ENCODE results near the gene EIF2AK2. TPM values are rescaled to one million over a fixed set of nuclear protein-coding genes. Genes with fewer than 3 reads are reported as not detected.

The EIF2AK2 gene
- total RNA-seq, 2 experiments from 2014 or later, result 29.1 to 31.1 TPM

DNA sequence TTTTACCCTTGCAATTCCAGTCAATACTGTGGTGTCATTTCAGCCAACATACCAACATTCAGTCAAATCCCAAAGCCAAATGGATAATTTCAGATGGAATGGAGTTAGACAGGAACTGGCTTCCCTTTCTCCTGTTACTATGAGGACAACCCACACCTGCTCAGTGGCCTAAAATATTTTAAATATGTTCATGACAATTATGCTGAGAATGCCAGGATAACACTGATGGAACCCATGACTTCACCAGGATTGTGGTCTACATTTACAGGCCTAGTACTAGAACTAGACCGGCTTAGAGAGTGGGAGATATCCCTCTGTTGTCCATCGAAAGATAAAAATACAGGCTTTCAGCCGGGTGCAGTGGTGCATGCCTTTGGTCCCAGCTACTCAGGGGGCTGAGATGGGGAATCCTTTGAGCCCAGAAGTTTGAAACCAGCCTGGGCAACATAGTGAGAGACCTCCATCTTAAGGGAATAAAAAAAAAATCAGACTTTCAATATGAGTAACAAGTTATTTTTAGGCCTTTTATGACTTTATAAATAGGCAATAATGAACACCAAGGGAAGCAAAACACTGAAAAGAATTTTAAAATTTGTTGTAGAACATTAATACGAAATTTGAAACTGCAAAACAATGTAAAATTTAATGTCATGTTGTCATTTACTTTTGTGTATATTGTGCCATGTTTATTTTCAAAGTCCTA lies 58.2 kb downstream of the EIF2AK2 start:
- no peaks in the 10 kb centered on the region for H3K27me3 ChIP-seq (ENCODE audit: control insufficient read depth in 1 of 2, insufficient read depth in 2 of 2, low read length in 2 of 2)
- H3K27ac ChIP-seq (ENCODE audit: low read depth in 1 of 2, low read length in 2 of 2), result no peak overlapping the region
- TF ChIP-seq, protein P1, sequence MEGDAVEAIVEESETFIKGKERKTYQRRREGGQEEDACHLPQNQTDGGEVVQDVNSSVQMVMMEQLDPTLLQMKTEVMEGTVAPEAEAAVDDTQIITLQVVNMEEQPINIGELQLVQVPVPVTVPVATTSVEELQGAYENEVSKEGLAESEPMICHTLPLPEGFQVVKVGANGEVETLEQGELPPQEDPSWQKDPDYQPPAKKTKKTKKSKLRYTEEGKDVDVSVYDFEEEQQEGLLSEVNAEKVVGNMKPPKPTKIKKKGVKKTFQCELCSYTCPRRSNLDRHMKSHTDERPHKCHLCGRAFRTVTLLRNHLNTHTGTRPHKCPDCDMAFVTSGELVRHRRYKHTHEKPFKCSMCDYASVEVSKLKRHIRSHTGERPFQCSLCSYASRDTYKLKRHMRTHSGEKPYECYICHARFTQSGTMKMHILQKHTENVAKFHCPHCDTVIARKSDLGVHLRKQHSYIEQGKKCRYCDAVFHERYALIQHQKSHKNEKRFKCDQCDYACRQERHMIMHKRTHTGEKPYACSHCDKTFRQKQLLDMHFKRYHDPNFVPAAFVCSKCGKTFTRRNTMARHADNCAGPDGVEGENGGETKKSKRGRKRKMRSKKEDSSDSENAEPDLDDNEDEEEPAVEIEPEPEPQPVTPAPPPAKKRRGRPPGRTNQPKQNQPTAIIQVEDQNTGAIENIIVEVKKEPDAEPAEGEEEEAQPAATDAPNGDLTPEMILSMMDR (IDR thresholded peaks at IDR 0.05), result no peak
- no peak overlapping the region for H3K4me3 Mint-ChIP-seq
- no peaks in the 10 kb centered on the region for H3K27me3 Mint-ChIP-seq
- H3K4me3 ChIP-seq (ENCODE audit: low read length), result no peak overlapping the region
- DNase-seq (no peak), ATAC-seq (ENCODE audit: poor library complexity) (no peak)
- no peaks in the 10 kb centered on the region for H3K9me3 Mint-ChIP-seq
- ChIA-PET POLR2A (no interaction called here), CTCF (interaction anchor here (1.4 kb wide), 1 partner anchor 14 kb away, joined by 4 read pairs; the partner anchor contains the start of genes GPATCH11 and HEATR5B)
- H3K9me3 ChIP-seq (ENCODE audit: control insufficient read depth in 1 of 2, insufficient read depth in 1 of 2, low read length in 2 of 2), result no peaks in the 10 kb centered on the region
- peaks cover 51% of the 10 kb centered on the region for H3K36me3 ChIP-seq (ENCODE audit: insufficient read depth, low read length)
- no peaks in the 10 kb centered on the region for H3K4me1 Mint-ChIP-seq (ENCODE audit: low read depth)
- H3K4me1 ChIP-seq (ENCODE audit: insufficient read depth, low read length), result no peaks in the 10 kb centered on the region
- intact Hi-C loops (cut with DNase I, micrococcal nuclease), result no loop called here
- H3K27ac Mint-ChIP-seq, result no peak overlapping the region
- H3K36me3 Mint-ChIP-seq (ENCODE audit: low read depth), result peaks cover 77% of the 10 kb centered on the region

DNA sequence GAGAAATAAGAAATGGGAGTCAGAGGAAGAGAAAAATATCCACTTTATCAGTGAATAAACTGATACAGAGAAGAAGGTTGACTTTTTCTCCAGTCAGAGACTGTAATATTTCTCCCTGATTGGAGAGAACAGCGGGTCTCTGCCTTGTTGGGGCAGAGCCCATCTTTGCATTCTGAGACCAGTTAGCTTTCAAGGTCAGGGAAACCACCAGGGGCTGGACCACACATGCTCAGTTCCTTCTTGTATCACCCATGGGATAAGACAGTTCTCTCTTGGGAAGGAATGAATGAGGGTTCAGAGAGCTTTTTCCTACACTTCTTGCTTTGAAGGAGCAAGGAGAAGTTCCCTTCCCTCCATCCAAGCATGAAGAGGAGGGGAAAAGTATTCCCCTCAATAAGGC lies 60.2 kb downstream of the EIF2AK2 start:
- Mint-ChIP-seq H3K9me3 (no peaks in the 10 kb centered on the region), H3K27me3 (no peaks in the 10 kb centered on the region), H3K36me3 (ENCODE audit: low read depth) (peaks cover 81% of the 10 kb centered on the region), H3K4me1 (ENCODE audit: low read depth) (no peaks in the 10 kb centered on the region), H3K27ac (peak overlapping the region; percentile 28), H3K4me3 (no peak overlapping the region)
- DNase-seq (no peak), ATAC-seq (ENCODE audit: poor library complexity) (no peak)
- Histone ChIP-seq H3K4me3 (ENCODE audit: low read length) (no peak overlapping the region), H3K36me3 (ENCODE audit: insufficient read depth, low read length) (peaks cover 61% of the 10 kb centered on the region), H3K4me1 (ENCODE audit: insufficient read depth, low read length) (no peaks in the 10 kb centered on the region), H3K27me3 (ENCODE audit: control insufficient read depth in 1 of 2, insufficient read depth in 2 of 2, low read length in 2 of 2) (no peaks in the 10 kb centered on the region), H3K9me3 (ENCODE audit: control insufficient read depth in 1 of 2, insufficient read depth in 1 of 2, low read length in 2 of 2) (no peaks in the 10 kb centered on the region), H3K27ac (ENCODE audit: low read depth in 1 of 2, low read length in 2 of 2) (no peak overlapping the region)
- ChIA-PET POLR2A (interaction anchor here (1.6 kb wide), 1 partner anchor 11 kb away, joined by 4 read pairs; no protein-coding TSS in a partner anchor), CTCF (no interaction called here)
- TF ChIP-seq, protein P1 (IDR thresholded peaks at IDR 0.05), result no peak
- intact Hi-C loops (cut with DNase I, micrococcal nuclease), result no loop called here

DNA sequence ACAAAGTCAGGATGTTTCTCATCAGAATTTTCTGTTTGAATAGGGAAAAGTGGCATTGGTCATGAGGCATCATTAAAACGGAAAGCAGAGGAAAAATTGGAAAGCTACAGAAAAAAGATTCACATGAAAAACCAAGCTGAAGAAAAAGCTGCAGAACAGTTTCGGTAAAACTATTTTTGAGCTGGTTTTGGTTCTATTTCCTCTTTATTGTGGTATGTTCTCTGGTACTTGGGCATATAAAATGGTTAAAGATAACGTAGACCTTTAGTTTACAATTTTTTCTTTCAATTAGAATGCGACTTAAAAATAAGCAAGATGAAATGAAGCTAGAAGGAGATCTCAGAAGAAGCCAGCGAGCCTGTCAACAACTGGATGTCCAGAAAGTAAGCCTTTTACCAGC lies 64.9 kb downstream of the EIF2AK2 start:
- Histone ChIP-seq H3K9me3 (ENCODE audit: control insufficient read depth in 1 of 2, insufficient read depth in 1 of 2, low read length in 2 of 2) (no peaks in the 10 kb centered on the region), H3K4me3 (ENCODE audit: low read length) (no peak overlapping the region), H3K27ac (ENCODE audit: low read depth in 1 of 2, low read length in 2 of 2) (no peak overlapping the region), H3K27me3 (ENCODE audit: control insufficient read depth in 1 of 2, insufficient read depth in 2 of 2, low read length in 2 of 2) (no peaks in the 10 kb centered on the region), H3K4me1 (ENCODE audit: insufficient read depth, low read length) (peaks cover 3% of the 10 kb centered on the region), H3K36me3 (ENCODE audit: insufficient read depth, low read length) (peaks cover 74% of the 10 kb centered on the region)
- no peak overlapping the region for H3K27ac Mint-ChIP-seq
- peaks cover 83% of the 10 kb centered on the region for H3K36me3 Mint-ChIP-seq (ENCODE audit: low read depth)
- intact Hi-C loops (cut with DNase I, micrococcal nuclease), result no loop called here
- TF ChIP-seq, protein P1 (IDR thresholded peaks at IDR 0.05), result no peak
- ChIA-PET CTCF (no interaction called here), POLR2A (interaction anchor here (0.7 kb wide), 1 partner anchor 9 kb away, joined by 4 read pairs; no protein-coding TSS in a partner anchor)
- ATAC-seq (ENCODE audit: poor library complexity), result no peak
- no peak overlapping the region for H3K4me3 Mint-ChIP-seq
- no peak for DNase-seq
- no peaks in the 10 kb centered on the region for H3K9me3 Mint-ChIP-seq
- H3K27me3 Mint-ChIP-seq, result no peaks in the 10 kb centered on the region
- H3K4me1 Mint-ChIP-seq (ENCODE audit: low read depth), result no peaks in the 10 kb centered on the region
